SK-N-DZ (cell line): Measurements from ENCODE around the gene ENOSF1. TPM values are rescaled to one million over a fixed set of nuclear protein-coding genes. Genes with fewer than 3 reads are reported as not detected.
"Not testable (repeated sequence)": the region's sequence is repeated elsewhere in the genome, so short reads cannot be mapped to it uniquely, and the experiment has no call there.

ENCODE experiments used
- DNase-seq: peaks from one replicate; pipeline ENCODE4 v3.0.0-alpha.2; 2015; ENCODE audit warnings: low spot score
- polyA plus RNA-seq, 2 experiments: library from polyadenylated mRNA; depleted of rRNA; stranded (reverse); fragments of >200 nt; gene quantifications; 2 replicates each; pipeline ENCODE4 v1.2.3, GENCODE V29; 2014

ENOSF1 gene
- polyA plus RNA-seq (2014; cell fraction: cytosol; rRNA removed), result 7.3 and 8.4 TPM in 2 replicates
- 30.1 and 43.1 TPM in 2 replicates for polyA plus RNA-seq (2014; cell fraction: nucleus; rRNA removed)

- peak; percentile 41 for DNase-seq
Measured at GRCh38 chr18:712401-713134, at the start of gene ENOSF1. ENOSF1 (minus strand) TSS chr18:712630; CDS start chr18:712587, 43 bp downstream.

- not testable (repeated sequence) for DNase-seq
Measured at GRCh38 chr18:759864-760263, 47.4 kb upstream of the ENOSF1 start.

DNA sequence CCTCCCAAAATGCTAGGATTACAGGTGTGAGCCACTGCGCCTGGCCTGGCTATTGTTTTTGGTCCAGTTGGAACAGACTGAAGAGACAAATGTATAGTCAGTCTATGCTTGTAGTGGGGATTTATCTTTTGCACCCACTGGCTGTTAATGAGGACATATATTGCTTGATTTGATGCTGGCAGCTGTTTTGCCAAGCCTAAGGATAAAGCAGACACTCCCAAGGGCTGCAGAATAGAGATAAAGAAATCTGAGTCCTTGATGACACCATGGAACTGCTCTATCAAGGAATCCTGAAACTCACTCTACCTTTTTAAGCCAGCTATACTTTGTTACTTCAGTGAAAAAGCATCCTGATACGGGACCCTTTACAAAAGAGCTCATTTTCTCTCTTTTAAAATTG is 43.1 kb upstream of the ENOSF1 start:
- no peak for DNase-seq

DNA sequence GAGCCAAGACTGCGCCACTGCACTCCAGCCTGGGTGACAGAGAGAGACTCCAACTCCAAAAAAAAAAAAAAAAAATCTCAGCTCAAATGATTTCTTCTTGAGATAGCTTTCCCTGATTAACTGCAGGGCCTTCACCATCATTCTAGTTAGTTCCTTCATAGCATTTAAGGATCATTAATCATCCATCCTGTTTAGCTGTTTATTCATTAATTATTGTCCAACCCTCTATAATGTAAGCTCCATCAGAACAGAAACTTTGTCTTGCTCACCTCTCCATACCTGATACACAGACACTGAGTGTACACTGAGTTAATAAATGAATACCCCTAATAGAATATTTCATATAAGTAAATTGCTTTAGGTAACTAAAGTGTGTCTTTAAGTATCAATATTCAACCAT is 42.2 kb upstream of the ENOSF1 start:
- DNase-seq, result no peak

- no peak for DNase-seq
Measured at GRCh38 chr18:750456-750855, 38.0 kb upstream of the ENOSF1 start.

GRCh38 chr18:744832-745597 is 32.6 kb upstream of the ENOSF1 start:
- DNase-seq, result no peak

- DNase-seq, result peak; percentile 31
Measured at GRCh38 chr18:741931-742512, 29.6 kb upstream of the ENOSF1 start.

DNA sequence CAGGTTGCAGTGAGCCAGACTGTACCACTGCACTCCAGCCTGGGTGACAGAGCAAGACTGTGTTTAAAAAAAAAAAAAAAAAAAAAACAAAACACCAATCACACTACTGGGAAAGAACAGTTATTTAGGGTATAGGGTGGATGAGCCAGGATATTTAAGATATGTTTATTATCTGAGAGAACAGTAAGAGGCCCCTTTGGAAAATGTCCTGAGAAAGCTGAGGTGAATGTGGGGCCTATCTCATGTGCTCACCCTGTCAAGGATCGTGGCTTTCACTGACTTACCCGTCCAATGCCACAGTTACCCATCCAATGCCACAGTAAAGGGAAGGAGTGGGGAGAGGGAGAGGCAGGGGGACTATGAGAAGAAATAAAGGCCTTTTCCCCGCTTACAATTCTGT is 19.9 kb upstream of the ENOSF1 start:
- DNase-seq, result no peak

- DNase-seq, result no peak
Measured at GRCh38 chr18:731185-731584, 18.8 kb upstream of the ENOSF1 start.

DNA sequence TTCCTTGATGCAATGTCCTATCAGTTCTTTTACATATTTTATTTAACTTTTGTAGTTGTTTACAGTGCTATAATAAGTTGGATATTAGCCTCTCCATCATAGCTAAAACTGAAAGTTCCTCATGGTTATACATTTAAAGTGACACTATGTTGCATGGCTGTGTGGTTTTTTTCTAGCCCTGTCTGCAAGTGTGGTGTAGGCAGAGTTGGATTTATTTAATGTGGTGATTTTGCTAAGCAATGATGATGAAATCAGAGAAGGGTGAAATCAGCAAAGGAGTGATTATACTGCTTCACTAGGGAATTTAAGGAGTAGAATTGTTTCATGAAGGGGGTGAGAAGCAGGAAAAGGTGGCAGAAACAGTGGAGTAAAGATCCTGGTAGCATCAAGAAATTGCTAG is 18.3 kb upstream of the ENOSF1 start:
- DNase-seq, result no peak

DNA sequence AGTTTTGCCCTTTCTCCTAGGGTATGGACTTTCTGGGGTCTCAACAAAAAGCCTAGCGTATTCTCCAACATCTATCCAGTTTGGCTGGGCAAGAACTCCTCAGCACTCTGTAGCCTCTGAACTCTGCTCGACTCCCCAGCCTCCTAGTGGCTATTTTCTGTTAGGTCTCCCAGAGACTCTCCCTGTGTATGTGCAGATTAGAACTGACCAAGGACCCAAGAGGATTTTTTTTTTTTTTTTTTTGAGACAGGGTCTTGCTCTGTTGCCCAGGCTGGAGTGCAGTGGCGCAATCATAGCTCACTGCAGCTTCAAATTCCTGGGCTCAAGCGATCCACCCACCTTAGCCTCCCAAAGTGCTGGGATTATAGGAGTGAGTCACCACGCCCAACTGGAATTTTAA is 17.7 kb upstream of the ENOSF1 start:
- not testable (repeated sequence) for DNase-seq

DNA sequence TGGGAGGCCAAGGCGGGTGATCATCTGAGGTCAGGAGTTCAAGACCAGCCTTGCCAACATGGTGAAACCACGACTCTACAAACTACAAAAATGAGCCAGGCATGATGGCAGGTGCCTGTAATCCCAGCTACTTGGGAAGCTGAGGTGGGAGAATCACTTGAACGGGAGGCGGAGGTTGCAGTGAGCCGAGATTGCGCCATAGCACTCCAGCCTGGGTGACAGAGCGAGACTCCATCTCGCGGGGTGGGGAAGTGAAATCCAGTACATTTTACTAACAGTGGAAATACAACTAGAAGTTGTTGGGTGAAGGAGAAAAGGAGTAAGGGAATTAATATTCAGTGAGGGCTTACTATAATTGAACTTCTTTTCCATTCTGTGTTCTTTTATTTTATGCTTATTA is 13.2 kb upstream of the ENOSF1 start:
- DNase-seq, result no peak

- DNase-seq, result no peak
Measured at GRCh38 chr18:723541-724080, 11.2 kb upstream of the ENOSF1 start.

DNA sequence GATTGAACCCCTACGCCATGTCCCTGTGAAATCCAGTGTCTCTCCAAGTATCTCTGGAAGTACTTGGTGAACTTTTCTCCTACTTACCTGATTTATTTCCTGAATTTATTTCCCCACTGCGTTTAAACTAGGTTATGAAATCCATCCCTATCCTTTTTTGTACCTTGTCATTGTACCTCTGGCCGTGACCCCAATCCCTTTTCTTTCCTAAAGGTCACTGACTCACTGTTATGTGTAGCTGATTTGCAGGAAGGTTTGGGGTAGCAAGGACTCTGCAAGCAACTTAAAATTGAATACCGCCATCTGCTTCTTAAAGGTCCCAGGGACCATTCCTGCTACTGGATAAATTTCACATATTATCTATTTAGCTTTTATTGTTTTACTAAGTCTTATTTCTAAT is 4.6 kb upstream of the ENOSF1 start:
- no peak for DNase-seq

DNA sequence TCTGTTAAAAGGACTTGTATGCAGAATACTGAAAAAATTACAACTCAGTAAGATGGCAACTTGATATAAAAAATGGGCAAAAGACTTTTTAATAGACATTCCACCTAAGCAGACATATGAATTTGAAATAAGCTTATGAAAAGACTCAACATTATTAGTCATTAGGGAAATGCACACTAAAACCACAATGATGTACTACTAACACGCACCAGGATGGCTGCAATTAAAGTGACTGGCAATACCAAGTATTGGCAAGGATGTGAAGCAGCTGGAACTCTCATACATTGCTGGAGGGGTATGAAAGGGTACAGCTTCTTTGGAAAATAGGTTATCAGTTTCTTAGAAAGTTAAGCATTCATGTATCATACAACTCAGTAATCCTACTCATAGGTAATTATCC is 3.2 kb upstream of the ENOSF1 start:
- DNase-seq, result no peak

DNA sequence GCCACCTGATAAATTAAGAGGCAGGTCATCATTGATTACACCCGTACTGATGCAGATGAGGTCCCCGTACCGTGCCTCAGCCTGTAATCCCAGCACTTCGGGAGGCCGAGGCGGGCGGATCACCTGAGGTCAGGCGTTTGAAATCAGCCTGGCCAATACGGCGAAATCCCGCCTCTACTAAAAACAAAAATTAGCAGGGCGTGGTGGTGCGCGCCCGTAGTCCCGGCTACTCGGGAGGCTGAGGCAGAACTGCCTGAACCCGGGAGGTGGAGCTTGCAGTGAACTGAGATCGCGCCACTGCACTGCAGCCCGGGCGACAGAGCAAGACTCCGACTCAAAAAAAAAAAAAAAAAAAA is 683 bp upstream of the ENOSF1 start:
- no peak for DNase-seq

DNA sequence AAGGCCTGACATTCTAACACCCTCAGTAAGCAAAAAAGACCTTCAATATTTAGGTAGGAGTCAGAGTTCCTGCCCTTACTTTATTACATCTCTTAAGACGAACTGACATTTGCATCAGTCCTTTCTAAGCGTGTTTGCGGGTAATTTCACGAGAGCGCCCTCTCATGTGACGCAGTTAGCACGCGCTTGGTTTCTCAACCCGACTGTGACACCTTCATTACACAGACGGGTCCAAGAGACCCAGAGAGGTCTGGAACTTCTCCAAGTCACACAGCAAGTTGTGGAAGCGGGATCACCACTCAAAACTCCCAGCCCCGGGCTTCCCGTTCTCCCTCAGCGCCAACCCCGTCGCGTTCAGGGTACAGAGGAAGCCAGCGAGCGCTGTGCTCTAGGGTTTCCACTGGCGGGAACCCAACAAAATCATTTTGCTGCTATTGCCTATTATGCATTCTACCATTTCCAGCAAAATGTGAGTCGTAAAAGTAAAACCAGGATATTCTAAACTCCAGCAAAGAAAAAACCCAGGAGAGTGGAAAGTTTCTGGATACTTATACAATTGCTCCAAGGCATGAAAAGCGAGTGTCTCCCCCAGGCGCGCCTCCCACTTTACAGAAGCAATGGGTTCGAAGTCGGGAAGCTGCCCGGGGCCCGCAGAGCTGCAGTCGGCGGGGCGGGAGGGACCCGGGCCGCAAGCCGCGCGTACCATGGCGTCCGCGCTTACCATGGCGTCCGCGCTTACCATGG is 601 bp downstream of the ENOSF1 start:
- peak; percentile 47 for DNase-seq

- DNase-seq, result no peak
Measured at GRCh38 chr18:711310-711656, 1.1 kb downstream of the ENOSF1 start.

DNA sequence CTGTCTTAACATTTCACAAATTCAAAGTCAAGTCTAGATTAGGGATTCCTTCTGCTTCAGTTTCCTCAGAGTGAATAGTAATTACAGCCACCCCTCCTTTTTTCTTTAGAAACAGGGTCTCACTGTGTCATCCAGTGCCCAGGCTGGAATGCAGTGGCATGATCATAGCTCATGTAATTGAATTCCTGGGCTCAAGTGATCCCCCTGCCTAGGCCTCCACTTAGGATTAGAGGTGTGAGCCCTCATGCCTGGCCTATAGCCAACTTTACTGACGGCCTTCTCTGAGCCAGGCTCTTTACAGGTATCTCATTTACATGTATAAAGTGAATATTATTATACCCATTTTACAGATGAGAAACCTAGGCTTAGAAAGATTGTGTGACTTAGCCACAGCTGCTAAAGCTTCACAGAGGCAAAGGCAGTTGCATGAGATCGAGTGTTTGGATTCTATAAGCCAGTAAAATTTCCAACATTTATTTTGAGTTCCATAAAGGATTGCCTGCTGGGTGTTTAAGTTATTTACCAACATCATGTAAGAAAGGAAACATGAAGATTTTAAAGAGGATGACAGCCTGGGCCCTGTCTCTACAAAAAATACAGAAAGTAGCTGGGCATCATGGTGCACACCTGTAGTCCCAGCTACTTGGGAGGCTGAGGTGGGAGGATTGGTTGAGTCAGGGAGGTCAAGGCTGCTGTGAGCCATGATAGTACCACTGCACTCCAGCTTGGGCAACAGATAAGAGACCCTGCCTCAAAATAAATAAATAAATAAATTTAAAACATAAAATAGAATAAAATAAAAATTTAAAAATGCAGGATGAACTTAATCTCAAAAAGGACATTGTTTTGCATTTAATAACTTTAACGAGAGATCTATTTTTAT is 1.8 kb downstream of the ENOSF1 start:
- DNase-seq, result no peak

- no peak for DNase-seq
Measured at GRCh38 chr18:709771-710170, 2.7 kb downstream of the ENOSF1 start.

DNA sequence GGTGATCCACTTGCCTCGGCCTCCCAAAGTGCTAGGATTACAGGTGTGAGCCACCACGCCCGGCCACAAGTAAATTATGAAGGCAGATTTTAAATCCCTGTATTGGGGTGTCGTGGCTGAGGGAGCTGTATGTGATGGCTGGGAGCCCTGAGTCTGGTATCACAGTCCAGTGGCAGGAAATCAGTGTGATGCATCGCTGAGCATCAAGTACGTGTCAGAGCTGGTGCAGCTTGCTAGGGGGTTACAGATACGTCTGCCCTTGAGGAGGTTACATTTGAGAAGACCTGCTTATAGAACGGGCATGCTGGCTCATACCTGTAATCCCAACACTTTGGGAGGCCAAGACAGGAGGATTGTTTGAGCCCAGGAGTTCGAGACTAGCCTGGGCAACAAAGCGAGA is 4.3 kb downstream of the ENOSF1 start:
- no peak for DNase-seq
